ENCODE measurements around the gene FAM193B.
"Not testable (repeated sequence)": the region's sequence is repeated elsewhere in the genome, so short reads cannot be mapped to it uniquely, and the experiment has no call there.

The FAM193B gene

GRCh38 chr5:177538876-177539275, 15.5 kb downstream of the FAM193B start:
- in situ Hi-C loops (cut with MboI; ENCODE audit: low sequenced_read_pairs), result no loop called here

DNA sequence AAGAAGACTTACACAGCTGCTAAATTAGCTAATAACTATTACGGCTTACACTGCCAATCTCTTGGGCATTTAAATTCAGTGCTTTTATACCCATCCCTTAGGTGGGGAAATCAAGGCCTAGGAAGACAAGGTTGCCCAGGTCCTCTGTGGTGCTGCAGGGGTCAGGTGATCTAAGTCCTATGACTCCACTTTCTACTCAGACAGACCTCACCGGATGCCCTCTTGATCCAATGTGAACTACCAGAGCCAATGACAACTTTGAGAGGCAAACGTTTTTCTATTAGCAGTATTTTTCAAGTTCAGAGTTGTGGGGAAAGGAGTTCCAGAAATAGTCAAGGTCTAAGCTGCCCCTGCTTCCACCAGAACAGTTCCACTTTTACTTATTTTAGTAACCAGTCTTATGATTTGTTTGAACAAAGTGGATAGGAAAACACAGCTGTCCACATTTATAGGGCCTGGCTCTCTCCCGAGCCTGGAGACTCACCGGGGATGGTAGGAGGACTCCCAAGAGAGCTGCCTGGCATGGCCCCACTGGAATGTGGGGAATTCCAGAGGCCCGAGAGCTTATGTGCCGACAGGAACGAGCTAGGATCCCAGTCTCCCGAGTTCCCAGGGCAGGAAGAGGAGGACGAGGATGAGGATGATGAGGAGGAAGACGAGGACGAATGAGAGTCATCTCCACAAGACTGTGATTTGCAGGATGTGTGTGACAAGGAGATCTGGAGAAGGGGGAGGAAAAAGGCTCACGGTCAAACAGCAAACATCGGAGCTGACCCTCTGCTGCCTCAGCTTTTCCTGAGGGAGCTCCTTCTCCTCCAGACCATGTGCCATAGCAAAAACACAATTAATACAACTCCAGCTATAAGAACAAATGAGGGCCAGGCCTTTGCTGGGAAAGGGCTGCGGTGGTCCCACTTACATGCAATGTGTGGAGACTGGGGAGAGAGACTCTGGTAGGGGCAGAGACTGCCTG, 16.7 kb downstream of the FAM193B start:
- in situ Hi-C loops (cut with MboI; ENCODE audit: low sequenced_read_pairs), result no loop called here

GRCh38 chr5:177536386-177536785, 18.0 kb downstream of the FAM193B start:
- in situ Hi-C loops (cut with MboI; ENCODE audit: low sequenced_read_pairs), result no loop called here

DNA sequence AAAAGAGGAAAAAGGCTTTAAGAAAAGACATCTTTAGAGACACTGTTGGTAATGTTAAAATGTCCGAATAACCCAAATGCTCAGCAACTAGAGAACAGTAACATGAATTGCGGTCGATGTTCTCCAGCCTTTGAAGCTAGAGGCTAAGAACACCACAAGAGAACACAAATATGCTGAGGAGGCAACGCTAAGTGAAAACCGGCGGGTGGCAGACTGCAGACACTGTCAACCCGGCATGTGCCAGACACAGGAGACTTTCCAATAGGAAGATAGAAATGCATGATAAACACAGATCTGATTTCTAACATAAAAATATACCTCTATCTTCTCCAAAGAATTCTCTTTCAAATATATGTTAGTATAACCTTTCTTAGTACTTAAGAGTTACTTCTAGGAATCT, 19.2 kb downstream of the FAM193B start:
- in situ Hi-C loops (cut with MboI; ENCODE audit: low sequenced_read_pairs), result no loop called here

DNA sequence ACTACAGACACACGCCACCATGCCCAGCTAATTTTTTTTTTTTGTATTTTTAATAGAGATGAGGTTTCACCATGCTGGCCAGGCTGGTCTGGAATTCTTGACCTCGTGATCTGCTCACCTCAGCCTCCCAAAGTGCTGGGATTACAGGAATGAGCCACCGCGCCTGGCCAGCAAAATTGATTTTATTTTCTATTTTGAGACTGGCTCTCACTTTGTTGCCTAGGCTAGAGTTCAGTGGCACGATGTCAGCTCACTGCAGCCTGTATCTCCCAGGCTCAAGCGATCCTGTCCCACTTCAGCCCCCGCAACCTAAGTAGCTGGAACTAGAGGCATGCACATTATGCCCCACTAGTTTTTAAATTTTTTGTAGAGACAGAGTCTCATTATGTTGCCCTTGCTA, 19.9 kb downstream of the FAM193B start:
- in situ Hi-C loops (cut with MboI; ENCODE audit: low sequenced_read_pairs), result not testable (repeated sequence)

DNA sequence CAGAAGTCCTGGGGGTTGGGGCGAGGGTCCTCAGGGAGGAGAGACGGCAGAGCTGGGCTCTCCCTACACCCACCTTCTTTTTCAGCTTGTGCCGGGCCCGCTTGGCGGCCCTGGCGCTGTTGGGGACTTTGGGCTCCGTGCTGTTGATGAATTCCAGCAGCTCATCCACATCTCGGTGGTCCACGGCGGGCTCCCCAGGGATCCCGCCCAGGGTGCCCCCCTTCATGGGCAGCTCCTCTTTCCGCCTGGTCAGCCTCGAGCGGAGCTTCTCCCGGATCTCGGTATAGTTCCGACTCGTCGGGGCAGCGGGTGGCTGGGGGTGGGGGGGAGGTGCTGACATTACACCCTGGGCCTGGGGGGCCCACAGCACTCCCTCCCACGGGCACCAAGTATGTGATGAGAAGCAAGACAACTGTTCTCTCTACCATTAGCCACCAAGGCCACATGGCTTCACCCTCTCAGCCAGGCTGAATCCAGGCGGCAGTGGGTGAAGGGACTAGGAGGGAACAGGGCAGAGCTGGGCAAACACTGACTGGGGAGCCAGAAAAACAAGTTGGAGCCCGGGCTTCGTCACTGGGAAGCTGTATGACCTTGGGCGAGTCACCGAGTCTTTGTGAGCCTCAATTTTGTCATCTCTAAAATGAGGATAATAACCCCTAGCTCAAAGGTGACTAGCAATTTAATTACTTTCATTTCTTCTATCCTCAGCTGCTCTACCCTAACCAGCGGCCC, 23.0 kb downstream of the FAM193B start:
- in situ Hi-C loops (cut with MboI; ENCODE audit: low sequenced_read_pairs), result no loop called here

GRCh38 chr5:177530638-177531037, 23.7 kb downstream of the FAM193B start:
- in situ Hi-C loops (cut with MboI; ENCODE audit: low sequenced_read_pairs), result no loop called here

GRCh38 chr5:177529247-177530203, 24.8 kb downstream of the FAM193B start:
- in situ Hi-C loops (cut with MboI; ENCODE audit: low sequenced_read_pairs), result no loop called here

DNA sequence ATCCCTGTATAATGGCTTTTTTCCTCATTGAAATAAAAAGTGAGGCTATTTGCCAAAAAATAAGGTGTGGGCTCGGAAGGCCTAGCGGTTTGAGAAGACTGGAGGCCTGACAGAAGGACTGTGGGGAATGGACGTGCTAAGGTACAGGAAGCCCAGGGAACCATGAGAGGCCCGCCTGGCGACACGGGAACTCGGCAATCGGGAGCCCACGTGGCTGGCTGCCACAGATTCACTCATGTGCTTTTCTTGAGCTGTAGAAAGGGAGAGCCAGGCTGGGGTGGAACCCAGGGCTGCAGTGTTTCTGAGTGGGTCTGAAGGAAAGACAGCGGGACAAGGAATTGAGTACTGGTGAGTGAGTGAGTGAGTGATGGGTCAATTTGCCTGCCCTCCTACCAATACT, 25.7 kb downstream of the FAM193B start:
- in situ Hi-C loops (cut with MboI; ENCODE audit: low sequenced_read_pairs), result no loop called here

DNA sequence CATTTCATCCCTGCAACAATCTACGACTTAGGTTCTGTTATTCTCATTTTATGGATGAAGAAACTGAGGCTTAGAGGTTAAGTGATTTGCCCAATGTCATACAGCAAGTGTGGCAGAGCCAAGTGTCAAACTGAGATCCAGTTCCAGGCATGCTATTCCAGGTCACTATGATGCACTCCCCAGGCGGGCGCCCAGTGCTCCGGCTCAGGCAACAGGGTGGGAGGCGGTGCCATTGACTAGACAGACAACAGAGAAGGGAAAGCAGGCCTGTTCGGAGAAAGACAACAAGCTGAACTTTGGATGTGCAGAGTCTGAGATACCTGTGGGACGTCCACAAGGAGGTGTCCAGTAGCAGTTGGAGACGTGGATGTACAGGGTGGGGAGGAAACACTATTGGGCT, 26.8 kb downstream of the FAM193B start:
- in situ Hi-C loops (cut with MboI; ENCODE audit: low sequenced_read_pairs), result no loop called here

DNA sequence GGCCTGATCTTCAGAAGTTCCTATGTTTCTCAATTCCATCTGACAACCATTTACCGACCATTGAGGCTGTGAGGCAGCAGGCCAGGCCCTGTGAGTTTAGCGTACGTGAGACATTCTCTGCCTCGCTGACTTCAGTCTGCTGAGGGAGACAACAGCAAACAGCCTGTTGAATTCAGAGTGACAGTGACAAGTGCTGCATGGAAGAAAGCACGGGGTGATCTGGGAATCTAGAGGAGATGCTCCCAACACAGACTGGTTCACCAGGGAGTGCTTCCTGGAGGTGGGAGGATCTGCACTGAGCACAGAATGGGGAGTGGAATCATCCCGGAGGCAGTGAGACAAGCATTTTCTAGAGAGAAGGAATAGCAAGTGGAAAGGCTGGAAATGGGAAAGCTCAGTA, 27.6 kb downstream of the FAM193B start:
- in situ Hi-C loops (cut with MboI; ENCODE audit: low sequenced_read_pairs), result no loop called here

DNA sequence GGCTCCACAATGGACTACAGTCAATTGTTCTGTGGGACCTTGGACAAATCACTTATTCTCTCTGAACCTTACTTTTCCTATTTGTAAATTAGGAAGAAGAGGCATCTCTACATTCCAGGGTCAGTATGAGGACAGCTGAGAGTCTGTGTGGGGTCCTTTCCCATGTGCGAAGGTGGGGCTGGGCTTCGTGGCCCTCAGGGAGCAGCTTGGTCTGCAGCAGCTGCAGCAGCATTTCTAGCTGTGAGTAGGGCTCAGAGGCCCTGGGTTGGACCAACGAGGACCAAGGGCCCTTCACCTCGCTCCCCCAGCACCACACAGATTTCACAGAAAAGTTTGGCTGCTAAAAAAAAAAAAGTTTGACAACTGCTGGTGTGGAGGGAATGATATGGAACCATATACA, 28.2 kb downstream of the FAM193B start:
- in situ Hi-C loops (cut with MboI; ENCODE audit: low sequenced_read_pairs), result no loop called here

GRCh38 chr5:177524941-177525655, 29.3 kb downstream of the FAM193B start:
- in situ Hi-C loops (cut with MboI; ENCODE audit: low sequenced_read_pairs), result no loop called here

GRCh38 chr5:177524539-177524900, 29.8 kb downstream of the FAM193B start:
- in situ Hi-C loops (cut with MboI; ENCODE audit: low sequenced_read_pairs), result no loop called here

GRCh38 chr5:177523711-177524538, 30.4 kb downstream of the FAM193B start:
- in situ Hi-C loops (cut with MboI; ENCODE audit: low sequenced_read_pairs), result no loop called here

DNA sequence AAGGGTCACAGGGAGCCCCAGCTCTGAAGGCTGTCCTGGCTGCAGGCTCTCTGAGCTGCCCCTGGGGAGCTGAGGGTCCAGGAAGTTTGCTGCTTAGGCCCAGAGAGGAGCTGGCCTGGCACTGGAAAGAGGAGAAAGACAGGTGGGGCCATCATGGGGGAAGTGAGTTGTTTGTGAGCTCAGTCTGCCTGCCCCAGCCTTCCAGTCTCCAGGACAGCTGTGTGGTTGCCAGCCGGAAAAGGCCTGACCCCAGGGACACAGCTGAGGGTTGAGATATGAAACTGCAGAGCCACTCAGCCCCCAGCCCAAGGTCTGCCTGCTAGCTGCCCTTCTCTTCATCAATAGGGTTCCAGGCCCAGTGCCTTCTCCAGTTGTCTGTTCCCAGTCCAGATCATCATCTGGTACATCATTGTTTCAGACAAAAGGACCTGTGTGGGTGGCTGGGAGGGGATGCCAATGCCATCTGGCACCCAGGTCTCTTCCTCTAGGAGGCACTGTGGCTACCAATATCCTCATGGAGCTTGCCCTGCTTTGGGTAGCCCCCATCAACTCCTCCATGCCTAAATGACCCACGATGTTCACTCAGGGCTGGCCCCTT, 33.3 kb downstream of the FAM193B start:
- in situ Hi-C loops (cut with MboI; ENCODE audit: low sequenced_read_pairs), result no loop called here

- in situ Hi-C loops (cut with MboI; ENCODE audit: low sequenced_read_pairs), result no loop called here
Observed at GRCh38 chr5:177520271-177520670, 34.1 kb downstream of the FAM193B start.

- in situ Hi-C loops (cut with MboI; ENCODE audit: low sequenced_read_pairs), result no loop called here
Observed at GRCh38 chr5:177519463-177520235, 34.7 kb downstream of the FAM193B start.

Data from HL-60/S4 treated with phorbol 12-myristate 13-acetate at 8.2 ng/mL for 4 days and 3 days (cell line).